HL-60 (cell line): ENCODE data around the gene PTPRN2.

Experiments
- POLR2AphosphoS5 ChIP-seq: IDR thresholded peaks from 2 replicates; pipeline ENCODE4 v1.6.1; 2012; ENCODE audit warnings: low read depth
- TF ChIP-seq, protein P1 (sequence below): IDR thresholded peaks from one replicate; pipeline ENCODE4 v1.5.1; 2011; ENCODE audit warnings: low read length, control low read depth, inconsistent platforms; ENCODE audit not compliant: insufficient read depth

DNA sequence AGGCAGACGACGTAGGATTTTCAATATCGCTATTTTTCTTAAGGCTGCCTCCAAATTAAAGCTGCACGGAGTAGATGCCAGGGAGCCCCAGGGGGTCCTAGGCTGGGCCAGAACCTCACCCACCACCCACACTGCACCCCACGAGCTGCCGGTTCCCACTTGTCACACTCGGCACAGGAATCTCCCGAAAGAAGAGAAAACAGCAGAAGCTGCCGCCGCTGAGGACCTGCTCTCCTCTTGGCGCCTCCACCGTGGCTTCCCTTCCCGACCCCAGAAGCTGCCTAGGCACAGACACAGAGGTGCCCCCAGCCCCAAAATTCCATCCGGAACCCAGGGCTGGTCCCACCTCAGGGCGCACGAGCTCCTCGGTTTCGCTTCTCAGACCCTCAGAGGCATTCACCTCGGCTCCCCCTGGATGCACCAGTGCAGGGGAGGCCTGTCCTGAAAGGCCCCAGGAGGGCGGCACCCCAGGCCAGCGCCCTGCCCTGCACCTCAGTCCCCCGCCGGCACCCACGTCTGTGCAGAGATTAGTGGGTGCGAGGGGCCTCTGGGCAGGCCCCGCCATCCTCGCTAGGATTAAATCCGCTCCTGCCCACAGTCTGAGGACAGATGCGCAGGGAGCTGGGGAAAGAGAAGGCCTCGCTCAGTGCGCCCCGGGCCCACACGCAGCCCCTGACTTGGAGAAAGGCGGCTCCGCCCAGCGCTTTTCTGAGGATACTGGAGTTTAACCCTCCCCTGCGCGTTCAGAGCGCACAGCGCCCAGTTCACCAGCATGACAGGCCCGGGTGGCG lies 99.2 kb downstream of the PTPRN2 start:
- no peak for TF ChIP-seq POLR2AphosphoS5
- TF ChIP-seq, protein P1, sequence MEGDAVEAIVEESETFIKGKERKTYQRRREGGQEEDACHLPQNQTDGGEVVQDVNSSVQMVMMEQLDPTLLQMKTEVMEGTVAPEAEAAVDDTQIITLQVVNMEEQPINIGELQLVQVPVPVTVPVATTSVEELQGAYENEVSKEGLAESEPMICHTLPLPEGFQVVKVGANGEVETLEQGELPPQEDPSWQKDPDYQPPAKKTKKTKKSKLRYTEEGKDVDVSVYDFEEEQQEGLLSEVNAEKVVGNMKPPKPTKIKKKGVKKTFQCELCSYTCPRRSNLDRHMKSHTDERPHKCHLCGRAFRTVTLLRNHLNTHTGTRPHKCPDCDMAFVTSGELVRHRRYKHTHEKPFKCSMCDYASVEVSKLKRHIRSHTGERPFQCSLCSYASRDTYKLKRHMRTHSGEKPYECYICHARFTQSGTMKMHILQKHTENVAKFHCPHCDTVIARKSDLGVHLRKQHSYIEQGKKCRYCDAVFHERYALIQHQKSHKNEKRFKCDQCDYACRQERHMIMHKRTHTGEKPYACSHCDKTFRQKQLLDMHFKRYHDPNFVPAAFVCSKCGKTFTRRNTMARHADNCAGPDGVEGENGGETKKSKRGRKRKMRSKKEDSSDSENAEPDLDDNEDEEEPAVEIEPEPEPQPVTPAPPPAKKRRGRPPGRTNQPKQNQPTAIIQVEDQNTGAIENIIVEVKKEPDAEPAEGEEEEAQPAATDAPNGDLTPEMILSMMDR: no peak
